ENCODE data around the gene LAMTOR3. TPM values are rescaled to one million over a fixed set of nuclear protein-coding genes. Genes with fewer than 3 reads are reported as not detected.

The LAMTOR3 gene
- total RNA-seq, 2 donors from 2014 or later, result 31.6 to 33.0 TPM

- H3K9me3 Mint-ChIP-seq, result no peaks in the 10 kb centered on the region
- H3K27ac Mint-ChIP-seq, result no peak overlapping the region
- 90% methylated on average over 3 of the region's 3 CpGs; no CpG with 5 or more reads in 1 of the 2 experiments for WGBS, 2 experiments (ENCODE audit: insufficient coverage in 1 of 2, insufficient read length in 1 of 2)
- Histone ChIP-seq H3K9ac (ENCODE audit: extremely low read depth, low read length, poor library complexity, severe bottlenecking) (no peak overlapping the region), H3K9me3 (ENCODE audit: control insufficient read depth, low read length) (no peaks in the 10 kb centered on the region), H3K27ac (ENCODE audit: low read depth, low read length) (no peak overlapping the region), H3K27me3 (ENCODE audit: control insufficient read depth, insufficient read depth, low read length, poor library complexity, severe bottlenecking) (no peaks in the 10 kb centered on the region), H3K4me3 (ENCODE audit: low read length) (no peak overlapping the region), H3K36me3 (ENCODE audit: control insufficient read depth, insufficient read depth, low read length) (no peaks in the 10 kb centered on the region), H3K4me1 (ENCODE audit: control insufficient read depth, insufficient read depth, low read length) (no peaks in the 10 kb centered on the region)
- H3K36me3 Mint-ChIP-seq (ENCODE audit: low read depth), result no peaks in the 10 kb centered on the region
- DNase-seq, result no peak
- no peak for TF ChIP-seq CTCF (conservative IDR thresholded peaks at IDR 0.05)
- H3K4me3 Mint-ChIP-seq, result no peak overlapping the region
- no peaks in the 10 kb centered on the region for H3K27me3 Mint-ChIP-seq (ENCODE audit: insufficient read depth)
- no peaks in the 10 kb centered on the region for H3K4me1 Mint-ChIP-seq
These were observed 41.0 kb downstream of the LAMTOR3 start for GRCh38 chr4:99853190-99853589.

- H3K36me3 Mint-ChIP-seq (ENCODE audit: low read depth), result no peaks in the 10 kb centered on the region
- no peak for DNase-seq
- Histone ChIP-seq H3K4me3 (ENCODE audit: low read length) (no peak overlapping the region), H3K9ac (ENCODE audit: extremely low read depth, low read length, poor library complexity, severe bottlenecking) (no peak overlapping the region), H3K27me3 (ENCODE audit: control insufficient read depth, insufficient read depth, low read length, poor library complexity, severe bottlenecking) (no peaks in the 10 kb centered on the region), H3K9me3 (ENCODE audit: control insufficient read depth, low read length) (no peaks in the 10 kb centered on the region), H3K27ac (ENCODE audit: low read depth, low read length) (no peak overlapping the region), H3K4me1 (ENCODE audit: control insufficient read depth, insufficient read depth, low read length) (no peaks in the 10 kb centered on the region), H3K36me3 (ENCODE audit: control insufficient read depth, insufficient read depth, low read length) (no peaks in the 10 kb centered on the region)
- H3K27me3 Mint-ChIP-seq (ENCODE audit: insufficient read depth), result no peaks in the 10 kb centered on the region
- 86% methylated on average over 3 of the region's 3 CpGs; no CpG with 5 or more reads in 1 of the 2 experiments for WGBS, 2 experiments (ENCODE audit: insufficient coverage in 1 of 2, insufficient read length in 1 of 2)
- no peak overlapping the region for H3K4me3 Mint-ChIP-seq
- TF ChIP-seq CTCF (conservative IDR thresholded peaks at IDR 0.05), result no peak
- no peaks in the 10 kb centered on the region for H3K4me1 Mint-ChIP-seq
- no peak overlapping the region for H3K27ac Mint-ChIP-seq
- H3K9me3 Mint-ChIP-seq, result no peaks in the 10 kb centered on the region
These were observed 42.0 kb downstream of the LAMTOR3 start for GRCh38 chr4:99852199-99852749.

GRCh38 chr4:99848591-99849001, 45.6 kb downstream of the LAMTOR3 start:
- Histone ChIP-seq H3K9me3 (ENCODE audit: control insufficient read depth, low read length) (no peaks in the 10 kb centered on the region), H3K27ac (ENCODE audit: low read depth, low read length) (no peak overlapping the region), H3K36me3 (ENCODE audit: control insufficient read depth, insufficient read depth, low read length) (no peaks in the 10 kb centered on the region), H3K27me3 (ENCODE audit: control insufficient read depth, insufficient read depth, low read length, poor library complexity, severe bottlenecking) (no peaks in the 10 kb centered on the region), H3K9ac (ENCODE audit: extremely low read depth, low read length, poor library complexity, severe bottlenecking) (no peak overlapping the region), H3K4me3 (ENCODE audit: low read length) (no peak overlapping the region), H3K4me1 (ENCODE audit: control insufficient read depth, insufficient read depth, low read length) (no peaks in the 10 kb centered on the region)
- Mint-ChIP-seq H3K27me3 (ENCODE audit: insufficient read depth) (no peaks in the 10 kb centered on the region), H3K4me1 (no peaks in the 10 kb centered on the region), H3K4me3 (no peak overlapping the region), H3K27ac (no peak overlapping the region), H3K36me3 (ENCODE audit: low read depth) (no peaks in the 10 kb centered on the region), H3K9me3 (no peaks in the 10 kb centered on the region)
- DNase-seq, result no peak
- no peak for TF ChIP-seq CTCF (conservative IDR thresholded peaks at IDR 0.05)
- WGBS, 2 experiments (ENCODE audit: insufficient coverage in 1 of 2, insufficient read length in 1 of 2), result 90 to 93% methylated on average over 4 of the region's 4 CpGs

Measured in endodermal cell (in vitro differentiated cells).